ENCODE measurements around the gene DCTN2.

Gene DCTN2

DNA sequence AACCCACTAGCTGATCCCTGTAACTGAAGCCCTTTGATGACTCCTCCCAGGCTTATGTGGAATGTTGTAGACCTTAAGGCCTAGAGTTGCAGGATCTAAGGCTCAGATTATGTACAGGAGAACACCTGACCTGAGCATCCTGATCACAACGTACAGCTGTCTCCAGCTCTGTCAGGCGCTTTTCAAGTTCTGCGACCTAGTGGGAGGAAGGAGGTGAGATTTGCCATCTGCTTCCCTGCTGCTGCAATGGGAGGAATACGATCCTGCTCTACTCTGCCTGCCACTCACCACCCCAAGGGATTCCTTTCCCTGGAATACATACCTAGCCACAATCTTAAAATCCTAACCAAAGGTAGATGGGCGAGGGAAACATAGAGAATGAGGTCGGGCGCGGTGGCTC, 13.9 kb downstream of the DCTN2 start:
- peaks cover 73% of the 10 kb centered on the region for H3K36me3 ChIP-seq (ENCODE audit: insufficient read depth, low read length)
- no peak overlapping the region for H3K9ac ChIP-seq (ENCODE audit: low read length)
- H3K9me3 ChIP-seq (ENCODE audit: low read length), result no peaks in the 10 kb centered on the region
- no peaks in the 10 kb centered on the region for H3K27me3 ChIP-seq (ENCODE audit: control insufficient read depth in 1 of 2, insufficient read depth in 2 of 2, low read length in 2 of 2)
- H3K4me1 ChIP-seq (ENCODE audit: insufficient read depth, low read length), result no peaks in the 10 kb centered on the region
- H3K4me3 ChIP-seq (ENCODE audit: low read depth in 1 of 2, low read length in 2 of 2), result no peak overlapping the region
- H3K27ac ChIP-seq (ENCODE audit: low read depth, low read length), result no peak overlapping the region

DNA sequence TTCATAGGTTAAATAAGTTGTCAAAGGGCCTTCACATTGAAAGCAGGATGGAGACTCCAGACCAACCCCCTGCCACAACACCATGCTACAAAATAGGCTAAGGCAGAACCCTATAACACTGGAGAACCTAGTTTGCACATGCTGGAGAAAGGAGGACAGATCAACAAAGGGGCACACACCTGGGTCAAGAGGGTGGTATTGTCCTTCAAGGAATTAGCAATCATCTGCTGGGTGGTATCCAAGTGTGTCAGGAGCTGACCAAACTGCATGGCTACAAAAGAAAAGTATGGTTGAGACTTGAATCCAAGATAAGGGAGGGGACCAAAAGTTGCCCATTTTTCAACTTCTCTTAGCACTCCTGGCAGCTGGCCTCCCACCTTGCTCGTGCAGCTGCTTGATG, 15.2 kb downstream of the DCTN2 start:
- Histone ChIP-seq H3K9ac (ENCODE audit: low read length) (no peak overlapping the region), H3K27me3 (ENCODE audit: control insufficient read depth in 1 of 2, insufficient read depth in 2 of 2, low read length in 2 of 2) (no peaks in the 10 kb centered on the region), H3K4me1 (ENCODE audit: insufficient read depth, low read length) (no peaks in the 10 kb centered on the region), H3K9me3 (ENCODE audit: low read length) (no peaks in the 10 kb centered on the region), H3K4me3 (ENCODE audit: low read depth in 1 of 2, low read length in 2 of 2) (no peak overlapping the region), H3K27ac (ENCODE audit: low read depth, low read length) (no peak overlapping the region), H3K36me3 (ENCODE audit: insufficient read depth, low read length) (peaks cover 81% of the 10 kb centered on the region)

DNA sequence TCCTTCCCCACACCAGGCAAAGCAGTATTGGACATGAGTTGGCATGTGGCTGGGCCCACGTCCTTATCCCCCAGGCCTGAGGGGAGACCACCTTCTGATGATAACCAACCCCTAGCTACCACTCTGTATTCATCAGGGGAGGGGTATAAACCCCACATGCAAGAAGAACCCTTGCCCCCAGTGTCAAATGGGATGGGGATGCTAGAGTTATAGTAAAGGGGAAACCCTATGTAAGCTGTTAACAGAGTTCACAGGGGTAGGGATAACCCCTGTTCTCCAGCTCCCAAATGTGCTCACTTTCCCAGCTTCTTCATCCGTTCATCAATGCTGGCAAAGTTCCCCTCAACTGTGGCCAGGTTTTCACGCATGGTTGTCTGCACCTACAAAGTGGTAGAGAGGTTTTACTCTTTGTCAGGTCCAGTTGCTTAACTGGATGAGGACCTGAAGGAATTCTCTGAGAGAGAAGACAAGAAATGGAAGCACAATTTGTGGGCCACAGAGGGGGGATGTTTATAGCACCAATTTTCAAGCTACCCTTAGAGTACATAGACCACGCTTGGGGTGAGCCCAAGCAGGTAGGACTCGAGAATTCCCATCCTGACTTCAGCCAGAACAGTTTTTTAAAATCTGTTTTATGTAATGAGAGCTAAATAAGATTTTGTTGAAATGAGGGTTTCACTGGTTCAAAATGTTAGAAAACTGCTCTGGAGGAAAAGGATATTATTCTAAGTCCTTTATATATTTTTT, 16.4 kb downstream of the DCTN2 start:
- no peaks in the 10 kb centered on the region for H3K4me1 ChIP-seq (ENCODE audit: insufficient read depth, low read length)
- no peak overlapping the region for H3K27ac ChIP-seq (ENCODE audit: low read depth, low read length)
- peaks cover 89% of the 10 kb centered on the region for H3K36me3 ChIP-seq (ENCODE audit: insufficient read depth, low read length)
- H3K9me3 ChIP-seq (ENCODE audit: low read length), result no peaks in the 10 kb centered on the region
- H3K9ac ChIP-seq (ENCODE audit: low read length), result no peak overlapping the region
- no peaks in the 10 kb centered on the region for H3K27me3 ChIP-seq (ENCODE audit: control insufficient read depth in 1 of 2, insufficient read depth in 2 of 2, low read length in 2 of 2)
- H3K4me3 ChIP-seq (ENCODE audit: low read depth in 1 of 2, low read length in 2 of 2), result no peak overlapping the region

DNA sequence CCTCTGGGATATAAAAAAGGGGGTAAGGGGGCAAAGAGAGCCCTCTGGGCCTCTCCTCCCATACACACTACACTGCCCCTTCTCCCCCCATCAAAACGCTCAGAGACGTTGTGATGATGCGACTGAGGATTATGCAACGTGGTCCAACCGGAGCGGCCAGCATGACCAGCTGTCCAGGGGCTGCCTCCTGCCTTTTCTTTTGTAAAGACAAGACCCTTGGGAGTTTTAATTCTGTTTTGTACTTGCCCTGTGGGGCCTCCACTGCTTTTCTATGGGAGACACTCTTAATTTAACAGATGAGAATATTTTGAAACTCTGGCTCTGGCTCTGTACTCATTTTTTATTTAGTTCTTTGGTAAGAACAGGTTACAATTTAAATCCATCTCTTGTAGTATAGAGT, 17.2 kb downstream of the DCTN2 start:
- Histone ChIP-seq H3K4me3 (ENCODE audit: low read depth in 1 of 2, low read length in 2 of 2) (no peak overlapping the region), H3K4me1 (ENCODE audit: insufficient read depth, low read length) (peaks cover 4% of the 10 kb centered on the region), H3K36me3 (ENCODE audit: insufficient read depth, low read length) (peaks cover 89% of the 10 kb centered on the region), H3K27me3 (ENCODE audit: control insufficient read depth in 1 of 2, insufficient read depth in 2 of 2, low read length in 2 of 2) (no peaks in the 10 kb centered on the region), H3K27ac (ENCODE audit: low read depth, low read length) (no peak overlapping the region), H3K9me3 (ENCODE audit: low read length) (no peaks in the 10 kb centered on the region), H3K9ac (ENCODE audit: low read length) (no peak overlapping the region)

DNA sequence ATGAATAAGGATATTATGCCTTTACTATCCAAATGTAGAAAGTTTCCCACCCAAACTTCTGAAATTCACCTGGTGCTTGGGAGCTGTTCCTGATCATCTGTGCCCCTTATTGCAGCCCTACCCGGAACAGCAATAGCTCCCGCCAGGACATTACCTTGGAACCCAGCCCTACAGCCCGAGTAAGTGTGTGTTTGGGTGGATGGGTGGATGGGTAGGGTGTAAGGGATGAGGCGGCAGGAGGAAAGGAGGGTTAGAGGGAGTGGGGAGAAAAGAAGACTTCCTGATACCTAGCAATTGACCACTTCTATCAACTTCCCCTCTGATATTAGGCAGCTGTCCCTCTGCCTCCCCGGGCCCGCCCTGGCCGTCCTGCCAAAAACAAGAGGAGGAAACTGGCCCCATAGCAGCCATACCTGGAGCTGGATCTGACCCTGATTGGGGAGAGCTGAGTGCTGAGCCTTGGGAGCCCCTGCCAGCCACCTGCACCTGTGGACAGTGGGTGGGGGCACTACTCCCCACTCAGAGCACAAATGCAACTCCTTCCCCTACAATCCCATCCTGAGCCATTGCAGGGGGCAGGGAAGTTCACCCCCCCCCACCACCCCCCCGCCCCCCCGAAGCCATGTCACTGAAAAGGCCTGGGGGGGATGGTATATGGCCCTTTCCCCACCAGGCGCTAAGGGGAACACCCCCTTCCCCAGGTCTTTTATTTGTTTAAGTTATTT, 18.0 kb downstream of the DCTN2 start:
- Histone ChIP-seq H3K9ac (ENCODE audit: low read length) (no peak overlapping the region), H3K27me3 (ENCODE audit: control insufficient read depth in 1 of 2, insufficient read depth in 2 of 2, low read length in 2 of 2) (no peaks in the 10 kb centered on the region), H3K9me3 (ENCODE audit: low read length) (no peaks in the 10 kb centered on the region), H3K27ac (ENCODE audit: low read depth, low read length) (no peak overlapping the region), H3K4me3 (ENCODE audit: low read depth in 1 of 2, low read length in 2 of 2) (no peak overlapping the region), H3K36me3 (ENCODE audit: insufficient read depth, low read length) (peaks cover 90% of the 10 kb centered on the region), H3K4me1 (ENCODE audit: insufficient read depth, low read length) (peaks cover 13% of the 10 kb centered on the region)

- Histone ChIP-seq H3K4me1 (ENCODE audit: insufficient read depth, low read length) (peaks cover 21% of the 10 kb centered on the region), H3K9me3 (ENCODE audit: low read length) (no peaks in the 10 kb centered on the region), H3K27ac (ENCODE audit: low read depth, low read length) (no peak overlapping the region), H3K27me3 (ENCODE audit: control insufficient read depth in 1 of 2, insufficient read depth in 2 of 2, low read length in 2 of 2) (no peaks in the 10 kb centered on the region), H3K9ac (ENCODE audit: low read length) (no peak overlapping the region), H3K36me3 (ENCODE audit: insufficient read depth, low read length) (peaks cover 86% of the 10 kb centered on the region), H3K4me3 (ENCODE audit: low read depth in 1 of 2, low read length in 2 of 2) (no peak overlapping the region)
Measured at GRCh38 chr12:57528176-57528575, 18.8 kb downstream of the DCTN2 start.

DNA sequence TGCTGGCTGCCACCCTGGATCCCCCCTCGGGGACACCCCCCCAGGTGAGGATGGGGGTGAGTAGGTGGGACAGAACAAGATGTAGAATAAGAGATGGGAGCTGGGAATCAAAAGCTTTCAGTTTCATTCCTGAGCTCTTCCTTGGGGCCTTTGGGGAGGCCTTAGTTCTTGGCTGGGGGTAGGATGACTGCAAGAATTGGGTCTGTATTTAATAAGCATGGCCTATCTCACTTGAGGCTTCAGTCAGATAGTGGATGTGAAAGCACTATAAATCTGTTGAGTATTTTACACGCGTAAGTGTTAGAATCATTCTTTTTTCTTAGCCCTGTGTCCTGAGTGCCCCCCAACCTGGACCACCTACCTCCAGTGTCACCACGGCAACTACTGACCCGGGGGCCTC, 19.8 kb downstream of the DCTN2 start:
- H3K9ac ChIP-seq (ENCODE audit: low read length), result no peak overlapping the region
- H3K36me3 ChIP-seq (ENCODE audit: insufficient read depth, low read length), result peaks cover 76% of the 10 kb centered on the region
- no peaks in the 10 kb centered on the region for H3K27me3 ChIP-seq (ENCODE audit: control insufficient read depth in 1 of 2, insufficient read depth in 2 of 2, low read length in 2 of 2)
- peaks cover 21% of the 10 kb centered on the region for H3K4me1 ChIP-seq (ENCODE audit: insufficient read depth, low read length)
- H3K4me3 ChIP-seq (ENCODE audit: low read depth in 1 of 2, low read length in 2 of 2), result no peak overlapping the region
- no peaks in the 10 kb centered on the region for H3K9me3 ChIP-seq (ENCODE audit: low read length)
- H3K27ac ChIP-seq (ENCODE audit: low read depth, low read length), result no peak overlapping the region

GRCh38 chr12:57526477-57527126, 20.4 kb downstream of the DCTN2 start:
- H3K36me3 ChIP-seq (ENCODE audit: insufficient read depth, low read length), result peaks cover 70% of the 10 kb centered on the region
- no peaks in the 10 kb centered on the region for H3K9me3 ChIP-seq (ENCODE audit: low read length)
- peaks cover 27% of the 10 kb centered on the region for H3K4me1 ChIP-seq (ENCODE audit: insufficient read depth, low read length)
- no peak overlapping the region for H3K9ac ChIP-seq (ENCODE audit: low read length)
- H3K27ac ChIP-seq (ENCODE audit: low read depth, low read length), result no peak overlapping the region
- no peaks in the 10 kb centered on the region for H3K27me3 ChIP-seq (ENCODE audit: control insufficient read depth in 1 of 2, insufficient read depth in 2 of 2, low read length in 2 of 2)
- H3K4me3 ChIP-seq (ENCODE audit: low read depth in 1 of 2, low read length in 2 of 2), result no peak overlapping the region

DNA sequence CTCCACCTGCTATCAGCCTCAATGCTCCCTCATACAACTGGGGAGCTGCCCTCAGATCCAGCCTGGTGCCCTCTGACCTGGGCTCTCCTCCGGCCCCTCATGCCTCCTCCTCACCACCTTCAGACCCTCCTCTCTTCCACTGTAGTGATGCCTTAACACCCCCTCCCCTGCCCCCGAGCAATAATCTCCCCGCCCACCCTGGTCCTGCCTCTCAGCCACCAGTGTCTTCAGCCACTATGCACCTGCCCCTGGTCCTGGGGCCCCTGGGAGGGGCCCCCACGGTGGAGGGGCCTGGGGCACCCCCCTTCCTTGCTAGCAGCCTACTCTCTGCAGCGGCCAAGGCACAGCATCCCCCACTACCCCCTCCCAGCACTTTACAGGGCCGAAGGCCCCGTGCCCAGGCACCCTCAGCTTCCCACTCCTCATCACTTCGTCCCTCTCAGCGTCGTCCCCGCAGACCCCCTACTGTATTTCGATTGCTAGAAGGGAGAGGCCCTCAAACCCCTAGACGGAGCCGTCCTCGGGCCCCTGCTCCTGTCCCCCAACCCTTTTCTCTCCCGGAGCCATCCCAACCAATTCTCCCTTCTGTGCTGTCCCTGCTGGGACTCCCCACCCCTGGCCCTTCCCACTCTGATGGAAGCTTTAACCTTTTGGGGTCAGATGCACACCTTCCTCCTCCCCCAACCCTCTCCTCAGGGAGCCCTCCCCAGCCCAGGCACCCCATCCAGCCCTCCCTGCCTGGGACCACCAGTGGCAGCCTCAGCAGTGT, 21.2 kb downstream of the DCTN2 start:
- Histone ChIP-seq H3K27ac (ENCODE audit: low read depth, low read length) (no peak overlapping the region), H3K9me3 (ENCODE audit: low read length) (no peaks in the 10 kb centered on the region), H3K36me3 (ENCODE audit: insufficient read depth, low read length) (peaks cover 63% of the 10 kb centered on the region), H3K4me3 (ENCODE audit: low read depth in 1 of 2, low read length in 2 of 2) (no peak overlapping the region), H3K9ac (ENCODE audit: low read length) (no peak overlapping the region), H3K27me3 (ENCODE audit: control insufficient read depth in 1 of 2, insufficient read depth in 2 of 2, low read length in 2 of 2) (no peaks in the 10 kb centered on the region), H3K4me1 (ENCODE audit: insufficient read depth, low read length) (peaks cover 35% of the 10 kb centered on the region)

DNA sequence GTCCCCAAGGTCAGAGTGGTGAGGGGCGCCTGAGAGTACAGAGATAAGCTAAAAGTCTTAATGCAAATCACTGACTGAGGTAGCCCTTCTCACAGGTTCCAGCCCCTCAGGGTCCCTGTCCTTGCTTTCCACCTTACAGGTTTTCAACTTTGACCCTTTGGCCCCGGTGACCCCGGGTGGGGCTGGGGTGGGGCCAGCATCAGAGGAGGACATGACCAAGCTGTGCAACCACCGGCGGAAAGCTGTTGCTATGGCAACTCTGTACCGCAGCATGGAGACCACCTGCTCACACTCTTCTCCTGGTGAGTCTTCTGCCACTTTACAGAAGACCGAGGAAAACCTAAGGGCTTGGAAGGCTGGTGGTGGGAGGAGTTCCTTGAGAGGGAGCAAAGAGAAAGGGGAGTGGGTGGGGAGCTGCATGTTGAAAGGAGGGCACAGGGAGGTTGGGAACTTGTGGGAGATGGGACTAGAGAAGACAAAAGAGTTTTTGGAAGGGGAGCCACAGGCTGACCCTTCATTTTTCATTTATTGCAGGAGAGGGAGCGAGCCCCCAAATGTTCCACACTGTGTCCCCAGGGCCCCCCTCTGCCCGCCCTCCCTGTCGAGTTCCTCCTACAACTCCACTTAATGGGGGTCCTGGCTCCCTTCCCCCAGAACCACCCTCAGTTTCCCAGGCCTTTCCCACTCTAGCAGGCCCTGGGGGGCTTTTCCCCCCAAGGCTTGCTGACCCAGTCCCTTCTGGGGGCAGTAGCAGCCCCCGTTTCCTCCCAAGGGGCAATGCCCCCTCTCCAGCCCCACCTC, 22.0 kb downstream of the DCTN2 start:
- no peaks in the 10 kb centered on the region for H3K9me3 ChIP-seq (ENCODE audit: low read length)
- H3K36me3 ChIP-seq (ENCODE audit: insufficient read depth, low read length), result peaks cover 55% of the 10 kb centered on the region
- no peak overlapping the region for H3K9ac ChIP-seq (ENCODE audit: low read length)
- no peak overlapping the region for H3K4me3 ChIP-seq (ENCODE audit: low read depth in 1 of 2, low read length in 2 of 2)
- no peak overlapping the region for H3K27ac ChIP-seq (ENCODE audit: low read depth, low read length)
- peaks cover 35% of the 10 kb centered on the region for H3K4me1 ChIP-seq (ENCODE audit: insufficient read depth, low read length)
- H3K27me3 ChIP-seq (ENCODE audit: control insufficient read depth in 1 of 2, insufficient read depth in 2 of 2, low read length in 2 of 2), result no peaks in the 10 kb centered on the region

Data from muscle layer of colon (tissue), 2 donors.